ENCODE data around the gene PPP2R2D.

DNA sequence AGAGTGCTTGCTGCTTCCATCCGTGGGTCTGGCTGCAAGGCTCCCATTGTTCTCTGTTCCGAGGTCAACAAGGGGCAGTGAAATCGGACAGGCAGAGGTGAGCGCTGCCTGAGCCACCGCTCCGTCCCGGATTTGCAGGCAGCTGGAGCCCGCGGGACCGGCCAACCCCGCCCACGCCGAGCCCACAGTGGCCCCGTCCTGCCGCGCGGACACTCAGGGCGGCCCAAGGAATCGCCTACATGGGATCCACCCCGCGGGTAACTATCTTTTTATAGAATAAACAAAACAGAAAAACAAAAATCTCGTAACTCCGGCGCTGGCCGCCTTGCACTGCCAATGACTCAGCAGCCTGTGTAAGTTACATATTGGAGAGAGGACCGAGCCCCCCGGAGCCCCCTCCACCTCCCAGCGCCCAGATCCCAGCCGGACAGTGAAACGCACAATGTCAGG, 79.0 kb downstream of the PPP2R2D start:
- no peak for TF ChIP-seq ZNF274 (IDR thresholded peaks at IDR 0.05; ENCODE audit: low read depth, low read length)
- no peak for TF ChIP-seq YY1 (IDR thresholded peaks at IDR 0.05; ENCODE audit: insufficient read depth, insufficient read length)

Measured in NT2/D1 (cell line).